SH-SY5Y (cell line): ENCODE data around the gene CDK8.

ENCODE experiments used
- GATA2 ChIP-seq: IDR thresholded peaks from 2 replicates; pipeline ENCODE4 v1.6.1; 2011; ENCODE audit warnings: mild to moderate bottlenecking, low read depth, low read length
- GATA3 ChIP-seq: IDR thresholded peaks from 2 replicates; pipeline ENCODE4 v1.6.1; 2011; ENCODE audit warnings: low read depth, mild to moderate bottlenecking, low read length, moderate library complexity

Gene CDK8

DNA sequence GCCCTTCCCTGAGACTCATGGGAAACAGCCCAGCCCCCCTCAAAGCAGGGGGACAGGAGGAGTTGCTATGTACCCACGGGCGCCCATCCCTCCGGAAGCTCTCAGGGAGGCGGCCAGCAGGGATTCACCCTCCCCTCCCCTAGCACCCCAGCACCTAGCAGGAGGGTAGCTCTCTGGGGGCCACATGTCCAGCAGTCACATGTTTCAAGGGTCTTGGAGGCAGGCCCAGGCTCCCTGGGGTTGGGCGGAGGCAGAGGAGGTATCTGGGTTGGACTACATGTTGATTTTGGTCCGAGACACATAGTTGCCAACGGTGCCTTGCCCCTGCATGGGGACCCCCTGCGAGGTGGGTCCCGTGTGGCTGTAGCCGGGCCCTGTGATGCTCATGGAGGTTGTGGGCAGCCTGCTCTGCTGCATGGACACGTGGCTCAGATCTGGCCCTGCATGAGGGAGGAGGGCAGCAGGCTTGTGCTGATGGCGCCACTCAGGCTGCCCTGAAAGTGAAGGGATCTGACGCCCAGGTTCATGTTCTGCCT lies 24.8 kb upstream of the CDK8 start:
- TF ChIP-seq GATA3 = no peak
- no peak for TF ChIP-seq GATA2

DNA sequence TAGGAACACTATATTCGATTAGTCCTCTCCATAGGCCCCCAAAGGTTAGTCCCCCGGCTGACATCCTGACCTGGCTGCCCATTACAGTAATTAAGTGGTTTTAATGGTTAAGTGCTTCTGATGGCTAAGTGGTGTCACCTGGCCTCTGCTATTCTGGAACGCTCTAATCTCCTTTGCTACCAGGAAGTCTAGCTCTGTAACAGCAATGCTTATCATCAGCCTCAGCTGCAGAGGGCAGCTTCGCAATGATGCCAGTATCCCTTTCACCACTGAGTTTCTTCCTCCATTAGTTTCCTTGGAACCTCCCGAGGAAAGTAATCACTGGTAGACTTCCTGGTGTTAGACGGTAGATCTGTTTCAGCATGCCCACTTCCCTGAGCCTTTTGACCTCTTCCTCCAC lies 23.2 kb upstream of the CDK8 start:
- TF ChIP-seq GATA2 = no peak
- TF ChIP-seq GATA3 = no peak

GRCh38 chr13:26236296-26236695 lies 17.6 kb upstream of the CDK8 start:
- TF ChIP-seq GATA2 (no peak), GATA3 (no peak)

DNA sequence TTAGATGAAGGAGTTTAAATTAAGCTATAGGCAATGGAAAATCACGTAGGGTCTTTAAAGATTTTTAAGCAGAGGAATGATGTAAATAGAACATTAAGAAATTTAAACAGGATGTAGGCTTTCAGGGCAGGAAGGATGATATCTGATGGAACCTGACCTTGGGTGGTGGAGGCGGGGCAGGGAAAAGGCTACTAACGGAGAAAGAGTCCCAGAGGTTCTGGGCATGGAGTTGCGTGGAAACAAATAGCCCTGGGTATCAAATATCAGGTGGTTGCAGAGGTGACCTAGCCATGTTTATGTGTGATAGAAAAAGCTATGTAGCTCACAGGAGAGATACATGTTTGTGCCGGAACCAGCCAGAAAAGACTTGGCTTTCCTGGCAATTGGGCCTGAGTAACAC lies 7.8 kb upstream of the CDK8 start:
- TF ChIP-seq GATA3 (no peak), GATA2 (no peak)

DNA sequence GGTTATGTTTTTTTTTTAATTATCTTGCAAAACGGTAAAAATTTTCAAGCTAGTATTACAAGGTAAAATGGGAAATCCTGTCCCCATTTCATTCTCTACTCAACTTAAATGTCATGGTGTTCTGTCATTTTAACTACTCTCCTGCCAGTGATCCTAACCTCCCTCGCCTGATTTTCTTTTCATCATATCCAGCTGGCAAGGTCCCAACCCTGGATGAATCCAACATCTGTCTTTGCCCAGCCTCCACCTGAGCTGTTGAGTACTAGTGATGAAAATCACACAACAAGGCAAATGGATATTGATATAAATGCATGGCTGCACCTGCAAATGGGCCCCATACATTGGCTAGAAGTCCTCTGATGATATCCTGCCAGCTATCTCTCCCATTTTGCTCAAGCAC lies 6.9 kb upstream of the CDK8 start:
- TF ChIP-seq GATA2 = no peak
- no peak for TF ChIP-seq GATA3

- TF ChIP-seq GATA2 = no peak
- no peak for TF ChIP-seq GATA3
Measured at GRCh38 chr13:26247608-26248007, 6.3 kb upstream of the CDK8 start.

- TF ChIP-seq GATA2 (no peak), GATA3 (no peak)
Measured at GRCh38 chr13:26249551-26249950, 4.4 kb upstream of the CDK8 start.

DNA sequence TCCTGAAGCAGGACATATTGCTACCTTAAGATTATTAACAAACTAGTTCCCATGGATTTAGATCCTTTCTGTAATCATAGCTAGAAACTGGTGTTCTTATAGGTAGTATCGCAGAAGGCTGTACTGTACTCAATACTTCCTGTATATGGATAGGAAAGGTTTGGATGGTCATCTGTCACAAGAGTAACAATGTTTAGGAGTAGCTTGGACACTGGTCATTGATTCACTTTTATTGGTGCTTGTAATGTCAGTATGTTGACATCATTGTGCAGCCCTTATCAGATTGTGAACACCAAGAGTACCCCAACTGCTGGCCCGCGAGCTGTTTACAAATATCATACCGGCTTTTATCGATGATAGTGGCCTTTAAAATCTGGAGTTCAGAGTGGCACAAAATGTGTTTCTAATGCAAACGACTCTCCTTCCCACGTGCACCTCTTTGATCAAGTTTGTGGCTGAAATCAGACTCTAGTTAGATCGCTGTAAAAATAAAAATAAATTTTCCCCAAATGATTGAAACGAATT lies 605 bp upstream of the CDK8 start:
- no peak for TF ChIP-seq GATA2
- TF ChIP-seq GATA3 = no peak

- no peak for TF ChIP-seq GATA2
- TF ChIP-seq GATA3 = no peak
Measured at GRCh38 chr13:26254583-26255111, 718 bp downstream of the CDK8 start.

- TF ChIP-seq GATA2 (no peak), GATA3 (no peak)
Measured at GRCh38 chr13:26255115-26255514, 1.2 kb downstream of the CDK8 start.

DNA sequence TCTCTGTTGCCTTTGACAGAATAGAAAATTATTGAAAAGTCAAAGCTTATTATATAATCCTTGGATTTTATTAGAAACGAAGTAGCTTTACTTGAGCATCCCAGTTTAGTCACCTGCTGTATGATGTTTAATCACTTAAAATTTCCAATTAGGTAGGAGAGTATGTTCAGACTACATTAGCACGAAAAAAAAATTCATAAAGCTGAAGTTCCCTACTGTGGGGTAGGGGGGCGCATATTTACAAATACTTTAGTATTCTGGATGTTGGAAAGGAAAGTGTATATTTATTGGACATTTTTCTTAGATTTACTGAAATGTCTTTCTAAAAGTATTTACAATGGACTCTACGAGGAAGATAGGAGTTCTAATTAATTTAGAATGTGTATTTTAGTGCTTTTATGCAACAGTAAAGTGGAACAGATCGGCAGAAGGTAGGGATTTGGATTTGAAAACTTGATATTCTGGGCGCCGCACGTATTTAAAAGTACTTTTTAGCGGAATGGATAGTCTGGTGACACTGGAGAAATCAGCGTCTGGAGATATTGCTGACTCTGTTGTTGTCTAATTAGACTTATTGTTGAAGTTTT lies 1.9 kb downstream of the CDK8 start:
- TF ChIP-seq GATA2 (no peak), GATA3 (no peak)

DNA sequence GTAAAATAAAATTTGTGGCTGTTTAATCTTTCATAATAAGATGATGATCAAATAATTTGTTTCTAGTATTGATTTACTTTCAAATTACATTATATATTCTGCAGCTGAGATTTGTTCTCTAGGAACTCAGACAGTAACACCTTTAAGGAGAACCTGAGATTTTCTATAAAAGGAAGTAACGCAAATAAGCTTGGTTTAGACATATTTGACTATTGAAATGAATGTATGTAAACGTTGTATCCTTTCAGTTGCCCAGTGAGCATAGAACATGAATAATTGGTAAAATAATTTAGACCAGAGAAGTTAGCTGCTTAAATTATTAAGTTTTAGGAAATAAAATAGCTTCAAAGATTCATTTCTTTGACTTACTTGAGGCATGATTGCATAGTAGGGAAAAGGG lies 3.1 kb downstream of the CDK8 start:
- TF ChIP-seq GATA3 = no peak
- TF ChIP-seq GATA2 = no peak

DNA sequence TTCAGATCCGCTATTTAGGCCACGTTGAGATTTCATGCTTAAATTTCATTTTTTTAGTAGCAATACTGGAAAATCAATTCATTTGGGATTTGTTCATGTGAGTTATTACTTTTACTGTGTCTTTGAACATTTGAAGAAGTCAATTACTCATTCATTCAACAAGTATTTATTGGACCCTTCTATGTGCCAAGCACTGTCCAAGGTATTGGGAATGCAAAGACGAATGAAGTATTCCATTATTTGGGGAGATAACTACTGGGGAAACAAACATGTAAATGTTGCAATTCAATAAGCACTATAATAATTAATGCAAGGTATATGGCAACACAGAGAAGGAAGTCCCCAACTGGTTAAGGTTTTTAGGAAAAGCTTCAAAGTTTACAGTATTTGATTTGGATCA lies 5.7 kb downstream of the CDK8 start:
- TF ChIP-seq GATA3 (no peak), GATA2 (no peak)

DNA sequence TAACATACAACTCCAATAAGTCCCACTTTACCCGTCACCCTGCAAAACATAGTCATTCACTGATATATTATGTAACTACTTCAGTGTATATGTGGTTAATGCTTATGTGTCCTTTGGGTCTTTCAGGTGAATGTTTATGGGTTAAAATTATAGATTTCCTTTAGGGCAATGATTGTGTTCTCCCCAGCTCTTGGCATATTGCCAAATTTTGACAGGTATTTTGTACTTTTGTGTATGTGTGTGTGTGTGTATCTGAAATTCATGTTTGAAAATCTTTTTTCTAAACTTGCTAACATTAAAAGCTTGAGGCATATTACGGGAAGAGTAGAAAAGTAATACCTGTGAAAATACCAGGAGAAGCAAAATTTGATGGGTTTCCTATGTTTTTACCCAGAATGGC lies 8.2 kb downstream of the CDK8 start:
- TF ChIP-seq GATA2 (no peak), GATA3 (no peak)

DNA sequence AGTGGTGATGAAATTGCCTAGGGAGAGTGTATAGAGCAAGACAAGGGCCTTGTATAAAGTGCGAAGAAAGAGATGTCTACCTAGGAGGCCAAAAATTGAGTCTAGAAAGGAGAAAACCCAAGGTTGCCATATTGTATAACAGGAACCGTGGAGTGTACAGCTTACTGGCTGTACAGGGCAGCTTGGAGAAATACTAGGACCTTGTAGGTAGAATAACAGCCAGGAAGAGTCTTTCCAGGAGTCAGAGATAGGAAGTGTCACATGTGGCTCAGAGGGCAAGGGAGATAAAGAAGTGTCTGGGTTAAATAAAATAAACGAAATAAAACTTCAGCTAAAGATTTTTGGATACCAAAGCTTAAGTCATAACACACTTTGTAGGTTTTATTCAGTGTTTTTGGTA lies 12.4 kb downstream of the CDK8 start:
- TF ChIP-seq GATA3 (no peak), GATA2 (no peak)
